Spleen (tissue), 7 donors: Measurements from ENCODE around the gene STARD6.

Source experiments
- POLR2A ChIP-seq, 3 donors: fragments of 450-650 bp; IDR thresholded peaks; one replicate each; pipeline ENCODE4 v1.5.1; 2017; ENCODE audit warnings: antibody characterized with exemption in 3 of 3, mild to moderate bottlenecking in 1 of 3
- TF ChIP-seq, protein P1 (sequence below), 11 experiments: fragments of 200-600 bp in 7 of 11; fragments of 450-650 bp in 4 of 11; sonication (generic) in 4 of 11; IDR thresholded peaks in 8 of 11; conservative IDR thresholded peaks in 3 of 11; 1 replicate in 7 of 11; 2 replicates in 4 of 11; pipeline versions ENCODE4 v1.4.0 to v1.8.0; 2016 to 2021; ENCODE audit warnings: antibody characterized with exemption in 11 of 11, inconsistent platforms in 4 of 11, mild to moderate bottlenecking in 1 of 11
- donor health status: DM: no; HTN: no; CAD: no; lungs with moderate emphysema.
- donor health status: DM: no; HTN: no; CAD: no.
- donor health status: DM: no; HTN: no; CAD: no.

DNA sequence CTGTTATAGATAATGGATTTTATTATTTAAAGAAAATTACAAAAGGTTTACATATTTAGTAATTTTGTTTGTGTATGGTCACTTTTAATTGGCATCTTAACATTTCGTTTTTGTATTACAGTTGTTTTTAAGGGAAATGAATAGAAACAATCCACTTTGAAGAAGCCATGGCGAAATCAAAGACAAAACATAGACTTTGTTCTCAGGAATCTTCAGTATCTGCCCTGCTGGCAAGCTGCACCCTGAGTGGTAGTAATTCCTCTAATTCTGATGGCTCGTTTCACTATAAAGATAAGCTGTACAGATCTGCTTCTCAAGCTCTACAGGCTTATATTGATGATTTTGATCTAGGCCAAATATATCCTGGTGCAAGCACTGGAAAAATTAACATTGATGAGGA, 2.7 kb upstream of the STARD6 start:
- TF ChIP-seq, protein P1, sequence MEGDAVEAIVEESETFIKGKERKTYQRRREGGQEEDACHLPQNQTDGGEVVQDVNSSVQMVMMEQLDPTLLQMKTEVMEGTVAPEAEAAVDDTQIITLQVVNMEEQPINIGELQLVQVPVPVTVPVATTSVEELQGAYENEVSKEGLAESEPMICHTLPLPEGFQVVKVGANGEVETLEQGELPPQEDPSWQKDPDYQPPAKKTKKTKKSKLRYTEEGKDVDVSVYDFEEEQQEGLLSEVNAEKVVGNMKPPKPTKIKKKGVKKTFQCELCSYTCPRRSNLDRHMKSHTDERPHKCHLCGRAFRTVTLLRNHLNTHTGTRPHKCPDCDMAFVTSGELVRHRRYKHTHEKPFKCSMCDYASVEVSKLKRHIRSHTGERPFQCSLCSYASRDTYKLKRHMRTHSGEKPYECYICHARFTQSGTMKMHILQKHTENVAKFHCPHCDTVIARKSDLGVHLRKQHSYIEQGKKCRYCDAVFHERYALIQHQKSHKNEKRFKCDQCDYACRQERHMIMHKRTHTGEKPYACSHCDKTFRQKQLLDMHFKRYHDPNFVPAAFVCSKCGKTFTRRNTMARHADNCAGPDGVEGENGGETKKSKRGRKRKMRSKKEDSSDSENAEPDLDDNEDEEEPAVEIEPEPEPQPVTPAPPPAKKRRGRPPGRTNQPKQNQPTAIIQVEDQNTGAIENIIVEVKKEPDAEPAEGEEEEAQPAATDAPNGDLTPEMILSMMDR (IDR thresholded peaks at IDR 0.05 in 8 of 11, conservative IDR thresholded peaks at IDR 0.05 in 3 of 11) = no peak
- TF ChIP-seq POLR2A (IDR thresholded peaks at IDR 0.05) = no peak
